GM21381 (cell line): Measurements from ENCODE around the gene SLC18B1.

Experiments
- ATAC-seq: cut with Tn5 transposase; IDR thresholded peaks from one replicate; pipeline ENCODE4 v1.9.1; 2021; ENCODE audit warnings: mild to moderate bottlenecking, moderate library complexity; ENCODE audit not compliant: unreplicated experiment

SLC18B1 gene

DNA sequence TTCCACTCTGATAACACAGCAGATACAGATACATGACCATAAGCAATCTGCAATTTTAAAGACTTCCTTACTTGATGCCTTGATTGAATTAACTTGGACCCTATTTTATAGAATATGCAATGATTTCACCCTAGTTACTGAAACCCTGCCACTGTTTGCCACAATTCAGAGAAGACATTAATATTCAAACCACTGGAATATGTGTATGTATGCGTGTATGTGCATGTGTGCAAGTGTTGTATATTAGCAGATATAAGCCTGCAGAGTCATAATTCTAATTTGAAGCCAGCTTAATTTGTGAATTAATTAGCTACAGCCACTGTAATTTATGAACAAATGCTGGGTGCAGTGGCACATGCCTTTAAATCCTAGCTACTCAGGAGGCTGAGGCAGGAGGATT is 50.0 kb downstream of the SLC18B1 start:
- no peak for ATAC-seq

DNA sequence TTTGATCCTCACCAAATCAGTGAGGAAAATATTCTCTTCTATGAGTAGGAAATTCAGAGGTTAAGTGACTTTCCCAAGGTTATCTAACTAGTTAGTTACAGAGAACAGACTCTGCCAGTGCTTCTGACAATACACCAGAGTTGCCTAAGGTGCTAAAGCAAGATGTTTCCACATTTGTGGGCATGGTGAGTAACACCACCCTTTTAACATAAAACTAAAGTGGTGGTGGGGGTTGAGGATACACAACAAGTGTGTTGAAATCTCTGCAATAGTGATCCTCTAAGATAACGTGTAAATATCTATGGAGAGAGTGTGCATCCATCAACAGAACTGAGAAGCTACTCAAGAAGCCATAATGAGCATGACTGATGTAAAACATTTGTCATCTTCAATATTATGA is 52.4 kb downstream of the SLC18B1 start:
- no peak for ATAC-seq

DNA sequence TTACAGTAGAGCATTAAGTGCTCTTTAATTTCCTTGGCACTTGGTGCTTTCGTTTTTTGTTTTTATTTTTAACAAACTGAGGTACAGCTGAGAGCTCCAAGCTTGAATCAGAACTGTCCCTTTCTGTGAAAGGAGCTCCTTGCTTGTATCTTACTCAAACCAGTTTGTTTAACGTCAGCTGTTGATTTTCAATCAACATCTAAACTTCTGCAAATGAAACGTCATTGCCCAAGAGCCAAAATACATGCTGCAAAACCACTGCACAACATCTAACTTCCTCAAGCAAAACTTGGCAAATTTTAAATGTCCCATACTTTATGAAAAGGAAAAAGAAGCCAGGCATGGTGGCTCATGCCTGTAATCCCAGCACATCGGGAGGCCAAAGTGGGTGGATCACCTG is 55.9 kb downstream of the SLC18B1 start:
- ATAC-seq, result no peak

DNA sequence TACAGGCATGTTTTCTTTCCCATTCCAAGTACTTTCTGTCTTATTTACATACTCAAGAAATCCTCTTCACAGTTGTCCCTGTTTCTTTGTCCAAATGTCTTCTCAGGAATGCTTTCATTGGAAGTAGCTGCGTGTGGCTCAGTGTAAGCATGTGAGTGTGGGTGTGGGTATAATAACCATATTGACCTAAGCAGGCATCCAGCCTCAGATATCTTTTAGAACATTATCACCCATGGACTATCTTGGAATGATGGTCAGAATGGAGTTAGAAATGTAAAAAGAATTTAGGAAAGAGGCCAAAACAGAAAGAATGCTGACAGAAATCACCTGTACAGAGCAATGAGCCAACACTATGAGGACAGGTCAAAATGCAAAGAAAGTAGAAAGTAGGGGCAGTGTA is 57.2 kb downstream of the SLC18B1 start:
- no peak for ATAC-seq

DNA sequence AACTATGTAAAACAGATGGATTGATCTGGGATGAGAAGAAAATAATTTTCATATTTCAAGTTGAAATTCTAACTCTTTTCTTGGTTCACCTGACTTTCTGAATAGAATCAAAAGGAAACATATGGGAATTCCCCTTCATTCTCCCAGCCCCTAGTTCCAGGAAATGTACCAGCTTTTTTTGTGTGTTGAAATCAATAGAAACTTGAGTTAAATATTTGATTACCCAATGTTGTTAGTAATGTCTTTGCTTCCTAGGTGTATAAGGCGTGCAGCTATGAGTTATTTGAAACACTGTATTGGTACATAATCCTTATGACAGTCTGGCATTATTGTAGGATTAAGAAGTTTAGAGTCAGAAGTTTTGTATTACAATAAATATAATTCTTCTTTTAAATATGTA is 62.2 kb downstream of the SLC18B1 start:
- ATAC-seq, result no peak

DNA sequence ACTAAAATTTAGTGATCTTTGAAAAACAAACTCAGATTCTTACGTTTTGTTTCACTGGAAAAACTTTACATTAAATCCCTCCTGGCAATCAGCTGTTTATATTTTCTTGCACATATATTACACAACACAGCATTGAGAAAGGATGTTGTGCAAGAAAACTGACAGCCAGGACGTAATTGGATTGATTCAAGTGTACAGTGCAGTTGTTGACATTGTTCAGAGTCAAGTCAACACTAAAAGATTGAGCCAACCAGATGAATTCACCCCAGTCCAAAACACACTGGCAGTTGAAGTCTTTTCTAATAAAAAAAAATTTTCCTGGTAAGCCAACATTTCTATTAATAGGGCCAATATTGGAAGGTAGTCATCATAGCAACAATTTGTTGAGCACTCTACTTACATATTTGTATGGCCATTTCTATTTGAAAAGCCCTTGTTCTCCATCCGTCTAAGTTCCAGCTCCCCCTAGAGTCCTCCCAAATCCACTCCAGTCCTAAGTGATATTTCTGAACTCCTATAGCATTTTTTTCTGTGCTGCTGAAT is 63.7 kb downstream of the SLC18B1 start:
- no peak for ATAC-seq

DNA sequence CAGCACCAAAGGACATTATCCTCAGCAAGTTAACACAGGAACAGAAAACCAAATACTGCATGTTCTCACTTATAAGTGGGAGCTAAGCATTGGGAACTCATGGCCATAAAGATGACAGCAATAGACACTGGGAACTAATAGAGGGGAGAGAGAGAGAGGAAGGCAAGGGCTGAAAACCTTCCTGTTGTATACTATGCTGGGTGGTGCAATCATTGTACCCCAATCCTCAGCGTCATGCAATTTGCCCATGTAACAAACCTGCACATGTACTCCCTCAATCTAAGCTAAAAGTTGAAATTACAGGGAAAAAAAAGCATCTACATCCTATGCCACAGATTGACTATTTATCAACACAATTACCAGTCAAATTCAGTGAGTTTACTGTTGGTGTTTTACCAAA is 64.6 kb downstream of the SLC18B1 start:
- no peak for ATAC-seq

DNA sequence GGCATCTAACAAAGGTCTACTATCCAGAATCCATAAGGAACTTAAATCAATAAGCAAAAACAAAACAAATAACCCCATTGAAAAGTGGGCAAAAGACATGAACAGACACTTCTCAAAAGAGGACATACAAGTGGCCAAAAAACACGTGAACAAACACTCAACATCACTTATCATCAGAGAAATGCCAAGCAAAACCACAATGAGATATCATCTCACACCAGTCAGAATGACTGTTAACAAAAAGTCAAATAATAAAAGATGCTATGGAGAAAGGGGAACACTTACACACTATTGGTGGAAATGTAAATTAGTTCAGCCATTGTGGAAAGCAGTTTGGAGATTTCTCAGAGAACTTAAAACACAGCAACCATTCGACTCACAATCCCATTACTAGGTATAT is 65.2 kb downstream of the SLC18B1 start:
- no peak for ATAC-seq

DNA sequence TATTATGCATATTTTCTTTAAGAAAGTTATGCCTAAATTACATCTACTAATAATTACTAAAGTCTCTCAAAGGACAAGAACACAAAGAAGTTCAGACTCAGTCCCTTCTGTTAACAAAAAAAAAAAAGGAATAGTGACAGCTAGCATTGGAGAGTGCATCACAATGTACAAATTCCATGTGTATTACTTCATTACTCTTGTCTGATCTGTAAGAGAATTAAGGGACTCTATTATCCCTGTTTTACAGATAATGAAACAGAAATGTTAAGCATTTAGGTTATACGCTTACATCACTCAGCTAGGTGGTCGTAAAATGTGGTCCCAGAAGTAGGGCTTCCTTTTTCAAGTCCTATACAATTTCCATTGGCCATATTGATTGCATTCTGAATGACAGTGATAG is 67.4 kb downstream of the SLC18B1 start:
- no peak for ATAC-seq

DNA sequence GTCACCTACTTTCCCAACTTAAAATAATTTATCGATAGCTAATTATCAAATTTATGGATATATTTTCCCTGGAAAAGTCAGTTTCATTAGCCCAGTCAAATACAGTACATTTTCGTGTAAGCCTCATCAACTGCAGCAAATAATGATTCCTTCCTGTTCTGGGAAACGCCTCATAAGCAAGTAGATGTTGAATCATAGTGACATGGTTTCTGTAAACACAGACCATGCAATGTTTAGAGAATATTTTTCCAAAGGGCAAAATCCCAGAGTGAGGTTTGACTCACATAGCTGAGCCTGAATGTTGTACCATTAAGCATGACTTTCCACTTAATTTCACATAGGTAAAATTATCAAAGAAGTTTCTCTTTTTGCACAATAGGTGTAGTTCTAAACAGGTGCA is 67.9 kb downstream of the SLC18B1 start:
- no peak for ATAC-seq

DNA sequence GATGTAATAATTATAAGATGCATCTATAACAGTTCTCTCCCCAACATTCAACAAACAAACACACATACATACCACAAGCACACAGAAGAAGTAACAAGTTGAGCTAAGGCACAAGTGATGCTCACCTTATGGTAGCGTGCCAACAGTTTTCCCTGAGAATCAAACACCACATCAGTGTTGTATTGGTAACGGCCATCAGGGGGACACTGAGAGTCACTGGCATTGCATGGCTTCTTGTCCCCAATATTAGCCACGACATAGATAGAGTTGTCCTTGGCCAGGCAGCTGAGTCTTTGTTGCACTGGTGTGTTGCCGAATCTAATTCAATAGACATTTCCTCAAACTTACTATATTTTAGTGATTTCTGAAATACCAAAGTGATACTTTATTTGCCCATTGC is 69.8 kb downstream of the SLC18B1 start:
- ATAC-seq, result no peak

DNA sequence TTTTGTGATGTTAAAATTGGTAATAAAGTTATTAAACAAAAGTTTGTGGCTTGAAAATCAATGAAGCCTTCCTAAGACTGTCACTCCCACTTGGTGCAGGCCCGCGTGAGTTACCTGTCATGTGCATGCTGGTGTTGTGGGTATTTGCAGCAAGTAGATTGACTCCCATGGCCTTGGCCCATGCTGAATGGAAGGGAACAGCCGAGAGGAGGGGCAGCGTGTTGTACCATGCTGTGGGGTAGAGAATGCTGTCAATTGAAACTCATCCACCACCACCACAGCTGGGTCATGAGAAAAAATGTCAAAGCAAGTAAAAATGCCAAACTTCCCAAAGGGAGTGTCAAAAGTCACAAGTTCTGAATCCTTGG is 71.8 kb downstream of the SLC18B1 start:
- ATAC-seq, result no peak

DNA sequence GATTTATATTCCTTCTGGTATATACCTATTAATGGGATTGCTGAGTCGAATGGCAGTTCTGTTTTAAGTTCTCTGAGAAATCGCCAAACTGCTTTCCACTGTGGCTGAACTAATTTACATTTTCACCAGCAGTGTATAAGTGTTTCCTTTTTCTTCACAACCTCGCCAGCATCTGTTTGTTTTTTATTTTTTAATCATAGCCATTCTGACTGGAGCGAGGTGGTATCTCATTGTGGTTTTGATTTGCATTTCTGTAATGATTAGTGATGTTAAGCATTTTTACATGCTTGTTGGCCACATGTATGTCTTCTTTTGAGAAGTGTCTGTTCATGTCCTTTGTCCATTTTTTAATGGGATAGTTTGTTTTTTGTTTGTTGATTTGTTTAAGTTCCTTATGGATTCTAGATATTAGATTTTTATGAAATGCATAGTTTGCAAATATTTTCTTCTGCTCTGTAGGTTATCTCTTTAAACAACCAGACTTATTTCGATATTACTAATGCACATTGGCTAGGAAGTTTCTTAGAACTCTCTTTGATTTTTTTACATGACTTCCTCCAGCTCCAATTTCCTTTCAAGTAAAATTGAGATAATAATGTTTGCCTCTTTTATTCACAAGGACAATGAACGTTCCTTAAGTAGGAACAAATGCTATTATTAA is 72.4 kb downstream of the SLC18B1 start:
- peak; percentile 54 for ATAC-seq

DNA sequence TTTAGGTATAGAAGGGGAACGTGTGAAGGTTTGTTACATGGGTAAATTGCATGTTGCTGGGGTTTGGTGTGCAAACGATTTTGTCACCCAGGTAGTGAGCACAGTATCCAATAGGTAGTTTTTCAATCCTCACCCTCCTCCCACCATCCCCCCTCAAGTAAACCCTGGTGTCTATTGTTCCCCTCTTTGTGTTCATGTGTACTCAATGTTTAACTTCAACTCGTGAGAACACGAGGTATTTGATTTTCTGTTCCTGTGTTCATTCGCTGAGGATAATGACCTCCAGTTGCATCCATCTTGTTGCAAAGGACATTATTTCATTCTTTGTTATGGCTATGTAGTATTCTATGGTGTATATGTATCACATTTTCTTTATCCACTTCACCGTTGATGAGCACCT is 73.0 kb downstream of the SLC18B1 start:
- no peak for ATAC-seq

DNA sequence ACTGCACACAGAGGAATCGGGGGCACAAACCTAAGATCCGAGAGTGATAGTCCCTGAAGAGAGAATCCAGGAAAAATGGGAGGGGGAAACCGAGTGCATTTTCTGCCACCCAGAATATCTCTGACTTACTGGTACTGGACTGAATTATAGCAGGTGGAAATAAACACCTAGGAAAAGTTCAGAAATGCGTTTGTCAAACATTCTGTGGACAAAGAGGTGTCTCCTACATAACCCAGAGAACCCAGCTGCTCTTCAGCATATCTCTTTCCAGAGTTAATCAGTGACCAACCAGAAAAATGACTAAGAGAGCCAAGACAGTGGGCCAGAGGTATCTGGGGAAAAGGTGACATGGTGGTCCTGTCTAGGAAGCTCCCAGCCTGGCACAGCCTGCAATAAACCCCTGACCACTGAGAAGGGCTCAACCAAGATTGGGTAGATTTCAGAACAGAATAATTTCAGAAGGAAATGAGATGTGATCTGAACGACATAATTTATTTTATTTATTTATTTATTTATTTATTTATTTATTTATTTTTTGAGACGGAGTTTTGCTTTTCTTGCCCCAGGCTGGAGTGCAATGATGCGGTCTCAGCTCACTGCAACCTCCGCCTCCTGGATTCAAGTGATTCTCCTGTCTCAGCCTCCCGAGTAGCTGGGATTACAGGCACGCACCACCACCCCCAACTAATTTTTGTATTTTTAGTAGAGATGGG is 78.5 kb downstream of the SLC18B1 start:
- ATAC-seq, result no peak
